ENCODE data around the gene EVA1A.

DNA sequence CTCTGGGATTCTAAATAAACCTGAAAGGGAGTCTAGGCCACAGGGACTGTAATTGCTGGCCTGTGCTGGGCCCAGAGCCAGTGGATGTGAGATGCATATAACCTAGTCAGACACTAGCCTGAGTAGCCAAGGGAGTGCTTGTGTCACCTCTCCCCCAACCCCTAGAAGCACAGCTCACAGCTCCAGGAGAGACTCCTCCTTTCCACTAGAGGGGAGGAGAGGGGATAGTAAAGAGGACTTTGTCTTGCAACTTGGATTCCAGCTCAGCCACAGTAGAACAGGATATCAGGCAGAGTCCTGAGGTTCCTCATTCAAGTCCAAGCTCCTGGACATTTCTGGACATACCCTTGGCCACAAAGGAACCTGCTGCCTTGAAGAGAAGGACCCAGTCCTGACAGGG is 18.4 kb upstream of the EVA1A start:
- no peak for TF ChIP-seq CTCF (IDR thresholded peaks at IDR 0.05)
- TF ChIP-seq POLR2AphosphoS5 (IDR thresholded peaks at IDR 0.05): no peak
- no peak for TF ChIP-seq POLR2A (IDR thresholded peaks at IDR 0.05; ENCODE audit: low read depth)
